Measurements from ENCODE around the gene LRIG3. TPM values are rescaled to one million over a fixed set of nuclear protein-coding genes. Genes with fewer than 3 reads are reported as not detected.

The LRIG3 gene
- total RNA-seq, 1 donor from 2014 or later = 6.9 TPM

GRCh38 chr12:58932806-58933681, 12.7 kb upstream of the LRIG3 start:
- no peaks in the 10 kb centered on the region for H3K4me1 Mint-ChIP-seq (ENCODE audit: low read depth, unreplicated experiment)
- H3K36me3 Mint-ChIP-seq (ENCODE audit: unreplicated experiment) = no peaks in the 10 kb centered on the region
- no peaks in the 10 kb centered on the region for H3K9me3 Mint-ChIP-seq (ENCODE audit: unreplicated experiment)
- no peaks in the 10 kb centered on the region for H3K27me3 Mint-ChIP-seq (ENCODE audit: unreplicated experiment)
- TF ChIP-seq, protein P1, sequence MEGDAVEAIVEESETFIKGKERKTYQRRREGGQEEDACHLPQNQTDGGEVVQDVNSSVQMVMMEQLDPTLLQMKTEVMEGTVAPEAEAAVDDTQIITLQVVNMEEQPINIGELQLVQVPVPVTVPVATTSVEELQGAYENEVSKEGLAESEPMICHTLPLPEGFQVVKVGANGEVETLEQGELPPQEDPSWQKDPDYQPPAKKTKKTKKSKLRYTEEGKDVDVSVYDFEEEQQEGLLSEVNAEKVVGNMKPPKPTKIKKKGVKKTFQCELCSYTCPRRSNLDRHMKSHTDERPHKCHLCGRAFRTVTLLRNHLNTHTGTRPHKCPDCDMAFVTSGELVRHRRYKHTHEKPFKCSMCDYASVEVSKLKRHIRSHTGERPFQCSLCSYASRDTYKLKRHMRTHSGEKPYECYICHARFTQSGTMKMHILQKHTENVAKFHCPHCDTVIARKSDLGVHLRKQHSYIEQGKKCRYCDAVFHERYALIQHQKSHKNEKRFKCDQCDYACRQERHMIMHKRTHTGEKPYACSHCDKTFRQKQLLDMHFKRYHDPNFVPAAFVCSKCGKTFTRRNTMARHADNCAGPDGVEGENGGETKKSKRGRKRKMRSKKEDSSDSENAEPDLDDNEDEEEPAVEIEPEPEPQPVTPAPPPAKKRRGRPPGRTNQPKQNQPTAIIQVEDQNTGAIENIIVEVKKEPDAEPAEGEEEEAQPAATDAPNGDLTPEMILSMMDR (IDR thresholded peaks at IDR 0.05; ENCODE audit: partially characterized antibody, unreplicated experiment) = no peak
- no peak for DNase-seq
- H3K4me3 Mint-ChIP-seq (ENCODE audit: unreplicated experiment) = no peak overlapping the region
- H3K27ac Mint-ChIP-seq (ENCODE audit: unreplicated experiment) = no peak overlapping the region

GRCh38 chr12:58931518-58931917, 11.2 kb upstream of the LRIG3 start:
- Mint-ChIP-seq H3K27ac (ENCODE audit: unreplicated experiment) (no peak overlapping the region), H3K36me3 (ENCODE audit: unreplicated experiment) (no peaks in the 10 kb centered on the region), H3K27me3 (ENCODE audit: unreplicated experiment) (no peaks in the 10 kb centered on the region), H3K4me1 (ENCODE audit: low read depth, unreplicated experiment) (no peaks in the 10 kb centered on the region), H3K4me3 (ENCODE audit: unreplicated experiment) (no peak overlapping the region), H3K9me3 (ENCODE audit: unreplicated experiment) (no peaks in the 10 kb centered on the region)
- no peak for DNase-seq
- TF ChIP-seq, protein P1 (IDR thresholded peaks at IDR 0.05; ENCODE audit: partially characterized antibody, unreplicated experiment) = no peak

DNA sequence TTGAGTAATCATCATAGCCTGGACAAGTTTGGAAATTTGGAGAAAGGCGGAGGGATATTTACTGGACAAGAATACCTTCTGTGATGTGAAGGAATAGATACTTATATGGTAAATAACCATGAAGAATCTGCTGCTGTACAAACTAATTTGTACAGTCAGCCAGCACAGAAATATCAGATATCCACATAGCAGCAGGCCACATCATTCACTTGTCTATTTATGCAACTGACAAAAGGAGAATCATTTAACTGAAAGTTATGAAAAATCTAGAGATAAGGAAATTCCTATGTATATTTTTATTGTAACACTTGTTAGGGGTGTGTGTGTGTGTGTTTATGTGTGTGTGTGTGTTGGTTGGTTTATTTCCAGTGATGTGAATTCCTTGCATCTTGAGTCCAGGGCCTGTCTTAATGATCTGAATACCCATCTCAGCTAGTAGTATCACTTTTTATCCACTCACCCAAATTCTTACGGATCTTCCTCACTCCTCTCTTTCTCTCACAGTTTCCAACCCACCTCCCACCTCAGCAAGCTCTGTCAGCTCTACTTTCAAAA, 10.5 kb upstream of the LRIG3 start:
- no peak overlapping the region for H3K4me3 Mint-ChIP-seq (ENCODE audit: unreplicated experiment)
- H3K27ac Mint-ChIP-seq (ENCODE audit: unreplicated experiment) = no peak overlapping the region
- H3K36me3 Mint-ChIP-seq (ENCODE audit: unreplicated experiment) = no peaks in the 10 kb centered on the region
- TF ChIP-seq, protein P1 (IDR thresholded peaks at IDR 0.05; ENCODE audit: partially characterized antibody, unreplicated experiment) = no peak
- no peak for DNase-seq
- H3K4me1 Mint-ChIP-seq (ENCODE audit: low read depth, unreplicated experiment) = no peaks in the 10 kb centered on the region
- H3K9me3 Mint-ChIP-seq (ENCODE audit: unreplicated experiment) = no peaks in the 10 kb centered on the region
- no peaks in the 10 kb centered on the region for H3K27me3 Mint-ChIP-seq (ENCODE audit: unreplicated experiment)

DNA sequence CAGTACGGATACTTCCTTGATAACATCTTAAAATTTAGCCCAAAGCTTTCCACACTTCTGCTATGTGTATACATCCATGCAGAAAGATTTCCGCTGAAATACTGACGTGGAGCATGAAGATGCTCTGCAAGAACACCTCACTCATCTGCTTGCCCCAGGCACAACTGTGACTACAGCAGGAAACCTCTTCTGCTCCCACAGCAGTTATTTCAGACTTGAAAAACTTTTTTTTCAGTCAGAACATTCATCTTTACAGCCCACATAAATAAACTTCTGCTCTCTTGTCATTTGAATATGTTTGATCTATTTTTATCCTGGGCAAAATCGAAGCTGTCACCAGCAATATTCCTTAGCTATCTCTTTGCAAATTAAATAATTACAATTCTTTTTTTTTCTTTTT, 6.8 kb upstream of the LRIG3 start:
- H3K9me3 Mint-ChIP-seq (ENCODE audit: unreplicated experiment) = no peaks in the 10 kb centered on the region
- TF ChIP-seq, protein P1 (IDR thresholded peaks at IDR 0.05; ENCODE audit: partially characterized antibody, unreplicated experiment) = no peak
- H3K4me1 Mint-ChIP-seq (ENCODE audit: low read depth, unreplicated experiment) = no peaks in the 10 kb centered on the region
- no peaks in the 10 kb centered on the region for H3K36me3 Mint-ChIP-seq (ENCODE audit: unreplicated experiment)
- no peaks in the 10 kb centered on the region for H3K27me3 Mint-ChIP-seq (ENCODE audit: unreplicated experiment)
- no peak overlapping the region for H3K4me3 Mint-ChIP-seq (ENCODE audit: unreplicated experiment)
- H3K27ac Mint-ChIP-seq (ENCODE audit: unreplicated experiment) = no peak overlapping the region
- no peak for DNase-seq

GRCh38 chr12:58926586-58926985, 6.3 kb upstream of the LRIG3 start:
- Mint-ChIP-seq H3K36me3 (ENCODE audit: unreplicated experiment) (no peaks in the 10 kb centered on the region), H3K27me3 (ENCODE audit: unreplicated experiment) (no peaks in the 10 kb centered on the region), H3K27ac (ENCODE audit: unreplicated experiment) (no peak overlapping the region), H3K4me1 (ENCODE audit: low read depth, unreplicated experiment) (no peaks in the 10 kb centered on the region), H3K9me3 (ENCODE audit: unreplicated experiment) (no peaks in the 10 kb centered on the region), H3K4me3 (ENCODE audit: unreplicated experiment) (no peak overlapping the region)
- DNase-seq = no peak
- TF ChIP-seq, protein P1 (IDR thresholded peaks at IDR 0.05; ENCODE audit: partially characterized antibody, unreplicated experiment) = no peak
